Activated gamma-delta T cell treated with anti-CD3 and anti-CD28 coated beads, Interleukin-2, amount 50 U/mL, for 16 hours (primary cell): ENCODE results near the gene ZBTB45.

Source experiments
- DNase-seq: peaks from one replicate; pipeline ENCODE4 v3.0.0-alpha.2; 2020; ENCODE audit warnings: low read depth

ZBTB45 gene

DNA sequence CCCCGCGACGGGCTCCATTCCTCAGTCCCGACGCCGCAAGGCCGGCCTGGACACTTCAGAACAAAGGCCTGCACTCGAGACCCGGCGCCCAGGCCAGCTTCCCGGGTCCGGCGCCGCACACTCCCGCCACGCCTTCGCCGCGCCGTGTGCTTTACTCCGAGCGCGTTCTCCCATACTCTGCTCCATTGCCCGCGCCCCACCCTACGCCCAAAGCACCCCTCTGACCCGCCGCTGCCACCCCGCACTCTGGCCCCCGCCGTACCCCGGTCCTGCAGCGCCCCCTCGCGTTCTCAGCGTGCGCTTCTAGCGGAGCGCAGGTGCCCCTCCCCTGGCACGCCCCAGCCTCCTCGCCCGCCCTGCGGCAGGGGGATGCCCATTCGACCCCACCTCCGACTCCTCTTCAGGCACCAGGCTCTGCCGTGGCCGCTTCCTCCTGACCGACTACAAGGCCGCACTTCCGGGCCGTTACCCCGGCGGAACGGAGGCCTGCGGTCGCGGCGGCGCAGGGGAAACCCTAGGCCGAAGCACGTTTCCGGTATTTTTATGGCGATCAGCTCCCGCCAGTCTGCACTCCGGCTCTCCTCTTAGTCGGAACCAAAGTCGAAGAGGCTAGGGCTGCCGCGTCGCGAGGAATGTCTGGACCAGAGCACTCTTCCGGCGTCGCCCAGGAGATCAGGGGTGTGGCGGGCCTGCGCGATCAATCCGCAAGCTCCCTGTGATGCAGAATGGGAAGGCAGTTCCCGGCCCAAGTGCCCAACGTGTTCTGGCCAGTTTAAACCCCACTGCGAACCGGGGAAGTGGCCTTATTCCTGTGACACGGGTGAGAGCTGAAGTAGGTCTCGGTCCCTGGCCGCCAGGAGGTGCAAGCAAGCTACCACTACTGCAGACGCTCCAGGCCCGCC, at the start of gene ZBTB45:
Gene ZBTB45, minus strand, starts transcription at position 456 of the 902 bp plus-strand sequence. CDS start 2,137 bp downstream, outside the sequence.
- peak; percentile 82 for DNase-seq

DNA sequence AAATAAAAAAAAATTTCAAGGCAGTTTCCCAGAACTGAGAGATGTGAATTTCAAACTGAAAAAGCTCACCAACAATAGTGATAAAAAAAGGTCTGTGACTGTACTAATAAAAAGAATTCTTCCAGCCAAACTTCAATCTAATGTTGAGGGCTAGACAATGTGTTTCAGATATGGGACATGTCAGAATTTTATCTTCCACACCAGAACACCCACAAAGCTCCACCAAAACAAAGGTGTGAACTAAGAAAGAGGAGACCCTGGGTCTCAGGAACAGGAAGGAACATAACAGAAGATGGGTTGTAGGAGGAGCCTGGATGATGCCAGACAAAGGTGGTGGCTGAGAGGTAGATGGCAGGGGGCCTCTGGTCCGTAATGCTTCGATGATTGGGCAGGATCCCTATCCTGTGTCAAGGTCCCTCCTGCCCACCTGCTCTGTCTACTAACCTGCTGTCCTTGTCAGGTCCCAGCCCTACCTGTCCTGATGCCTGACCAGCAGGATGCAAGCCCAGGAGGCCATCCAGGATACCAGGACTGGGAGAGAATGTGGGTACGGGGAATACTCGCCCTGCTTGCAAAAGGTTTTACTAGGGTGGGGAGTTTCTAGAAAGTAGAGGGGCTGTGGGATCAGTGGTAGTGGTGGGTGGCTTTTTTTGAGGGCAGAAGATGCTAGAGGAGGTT, 49.0 kb upstream of the ZBTB45 start:
- no peak for DNase-seq

DNA sequence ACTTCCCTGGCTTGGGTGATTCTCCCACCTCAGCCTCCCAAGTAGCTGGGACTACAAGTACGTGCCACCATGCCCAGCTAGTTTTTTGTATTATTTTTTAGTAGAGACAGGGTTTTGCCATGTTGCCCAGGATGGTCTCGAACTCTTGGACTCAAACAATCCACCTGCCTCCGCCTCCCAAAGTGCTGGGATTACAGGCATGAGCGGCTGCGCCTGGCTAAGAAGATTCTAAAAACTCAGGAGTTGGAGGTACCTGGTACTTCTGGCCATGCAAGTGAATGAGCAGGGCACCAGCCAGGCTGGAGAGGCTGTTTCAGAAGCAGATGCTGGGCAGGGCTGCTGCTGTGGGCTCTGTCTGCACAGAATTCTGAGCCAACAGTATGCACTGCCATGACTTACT, 47.4 kb upstream of the ZBTB45 start:
- no peak for DNase-seq

DNA sequence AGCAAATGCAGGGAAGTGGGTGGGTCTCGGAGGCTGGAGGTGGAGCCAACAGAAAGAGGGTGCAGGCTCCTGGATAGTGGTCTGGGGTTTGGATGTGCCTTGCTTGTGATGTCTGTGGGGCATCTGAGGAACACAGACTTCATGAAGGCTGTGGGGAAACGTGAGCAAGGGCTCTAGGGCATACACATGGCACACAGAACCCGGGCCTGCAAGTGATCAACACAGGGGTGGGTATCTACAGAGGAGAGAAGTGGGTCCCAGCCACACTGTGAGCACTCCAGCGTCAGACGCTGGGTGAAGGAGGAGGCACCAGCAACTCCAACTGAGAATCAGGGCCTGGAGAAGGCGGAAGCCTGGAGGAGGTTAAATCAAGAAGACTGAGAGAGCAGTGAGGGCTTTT, 44.2 kb upstream of the ZBTB45 start:
- DNase-seq: no peak

DNA sequence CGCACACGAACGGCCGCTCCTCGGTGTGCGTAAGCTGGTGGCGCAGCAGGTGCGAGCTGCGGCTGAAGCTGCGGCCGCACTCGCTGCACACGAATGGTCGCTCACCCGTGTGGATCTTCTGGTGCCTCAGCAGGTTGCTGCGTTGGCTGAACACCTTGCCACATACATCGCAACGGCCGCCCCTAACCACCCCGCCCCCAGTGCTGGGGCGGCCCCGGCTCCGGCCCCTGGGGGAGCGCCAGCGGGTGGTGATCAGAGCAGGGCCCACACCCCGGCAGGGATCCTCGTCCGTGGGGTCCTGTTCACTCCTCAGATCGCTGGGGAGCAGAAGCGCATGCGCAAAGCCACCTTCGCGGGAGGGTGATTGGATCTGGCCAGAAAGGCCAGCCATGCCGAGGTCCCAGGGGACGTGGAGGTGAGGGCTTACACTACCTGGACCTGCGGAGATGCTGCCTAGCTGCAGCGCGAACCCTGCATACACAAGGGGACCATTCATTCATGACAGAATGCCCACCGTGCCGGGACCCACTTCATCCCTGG, 43.5 kb upstream of the ZBTB45 start:
- no peak for DNase-seq

DNA sequence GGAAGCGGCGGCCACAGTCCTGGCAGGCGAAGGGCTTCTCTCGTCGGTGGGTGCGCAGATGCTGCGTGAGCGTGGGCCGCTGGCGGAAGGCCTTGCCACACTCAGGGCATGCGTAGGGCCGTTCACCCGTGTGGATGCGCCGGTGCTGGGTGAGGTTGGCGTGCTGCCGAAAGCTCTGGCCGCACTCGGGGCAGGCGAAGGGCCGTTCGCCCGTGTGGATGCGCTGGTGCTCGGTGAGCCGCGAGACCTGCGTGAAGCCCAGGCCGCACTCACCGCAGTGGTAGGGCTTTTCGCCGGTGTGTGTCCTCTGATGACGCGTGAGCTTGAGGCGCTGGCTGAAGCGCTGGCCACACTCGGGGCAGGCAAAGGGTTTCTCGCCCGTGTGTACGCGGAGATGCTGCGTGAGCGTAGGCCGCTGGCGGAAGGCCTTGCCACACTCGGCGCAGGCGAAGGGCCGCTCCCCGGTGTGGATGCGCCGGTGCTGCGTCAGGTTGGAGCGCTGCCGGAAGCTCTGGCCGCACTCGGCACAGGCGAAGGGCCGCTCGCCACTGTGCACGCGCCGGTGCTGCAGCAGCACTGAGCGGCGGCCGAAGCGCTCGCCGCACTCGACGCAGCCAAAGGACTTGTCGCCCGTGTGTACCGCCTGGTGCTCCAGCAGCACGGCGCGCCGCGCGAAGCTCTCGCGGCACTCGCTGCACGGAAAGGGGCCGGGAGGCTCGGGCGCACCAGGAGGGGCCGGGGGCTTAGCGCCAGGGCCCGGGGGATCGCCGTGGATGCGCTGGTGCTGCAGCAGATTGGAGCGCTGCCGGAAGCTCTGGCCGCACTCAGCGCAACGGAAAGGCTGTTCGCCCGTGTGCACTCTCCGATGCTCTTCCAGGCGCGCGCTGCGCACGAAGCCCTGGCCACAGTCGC, 42.8 kb upstream of the ZBTB45 start:
- no peak for DNase-seq

DNA sequence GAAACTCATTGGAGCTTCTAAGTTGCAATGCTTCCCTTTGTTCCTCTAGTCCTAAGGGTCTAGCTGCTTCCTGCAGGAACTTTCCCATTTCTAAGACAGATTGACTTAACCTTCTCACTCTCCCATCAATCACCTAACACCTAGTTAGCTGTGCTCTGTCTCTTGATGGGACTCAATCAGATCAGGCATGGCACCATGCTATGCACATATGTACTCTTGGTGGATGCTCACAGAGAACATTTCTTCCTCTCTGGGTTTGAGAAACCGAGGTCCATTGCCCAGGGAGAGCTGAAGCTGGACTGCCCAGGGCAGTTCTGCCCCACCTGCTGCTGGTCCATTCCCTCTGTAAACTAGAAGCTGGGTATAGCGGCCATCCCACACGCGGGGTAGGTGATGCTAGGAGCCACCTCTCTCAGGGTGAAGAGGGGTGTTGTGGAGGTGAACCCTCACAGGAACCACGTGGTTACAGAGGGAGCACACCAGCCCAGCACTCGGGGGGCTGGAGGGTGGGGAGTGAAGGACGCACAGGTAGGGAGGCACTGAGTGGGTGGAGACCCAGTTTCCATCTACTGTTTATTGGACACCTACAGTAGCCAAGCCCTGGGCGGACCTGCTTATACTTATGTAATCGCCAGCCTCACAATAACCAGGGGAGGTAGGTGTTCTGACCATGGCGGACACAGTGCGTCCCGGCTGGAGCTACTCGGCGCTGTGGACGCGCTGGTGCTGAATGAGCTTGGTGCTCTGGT, 41.9 kb upstream of the ZBTB45 start:
- DNase-seq: no peak

DNA sequence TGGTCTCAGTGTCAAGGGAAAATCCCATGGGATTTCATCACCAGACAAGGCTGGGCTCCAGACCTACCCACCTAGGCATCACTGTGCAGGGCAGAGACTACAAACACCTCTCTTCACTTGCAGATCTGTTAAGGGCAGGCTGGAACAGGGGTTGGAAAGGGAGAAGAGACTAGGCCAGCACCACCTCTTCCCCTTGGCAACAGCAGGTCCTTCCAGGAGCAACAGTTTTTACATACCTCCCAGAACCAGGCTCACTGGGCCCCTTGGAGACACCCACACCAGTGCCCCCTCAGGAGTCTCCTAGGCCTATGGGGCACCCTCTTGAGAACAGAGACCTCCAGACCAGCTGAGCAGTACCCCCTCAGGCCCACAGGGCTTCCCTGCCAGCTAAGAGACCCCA, 41.3 kb upstream of the ZBTB45 start:
- no peak for DNase-seq

DNA sequence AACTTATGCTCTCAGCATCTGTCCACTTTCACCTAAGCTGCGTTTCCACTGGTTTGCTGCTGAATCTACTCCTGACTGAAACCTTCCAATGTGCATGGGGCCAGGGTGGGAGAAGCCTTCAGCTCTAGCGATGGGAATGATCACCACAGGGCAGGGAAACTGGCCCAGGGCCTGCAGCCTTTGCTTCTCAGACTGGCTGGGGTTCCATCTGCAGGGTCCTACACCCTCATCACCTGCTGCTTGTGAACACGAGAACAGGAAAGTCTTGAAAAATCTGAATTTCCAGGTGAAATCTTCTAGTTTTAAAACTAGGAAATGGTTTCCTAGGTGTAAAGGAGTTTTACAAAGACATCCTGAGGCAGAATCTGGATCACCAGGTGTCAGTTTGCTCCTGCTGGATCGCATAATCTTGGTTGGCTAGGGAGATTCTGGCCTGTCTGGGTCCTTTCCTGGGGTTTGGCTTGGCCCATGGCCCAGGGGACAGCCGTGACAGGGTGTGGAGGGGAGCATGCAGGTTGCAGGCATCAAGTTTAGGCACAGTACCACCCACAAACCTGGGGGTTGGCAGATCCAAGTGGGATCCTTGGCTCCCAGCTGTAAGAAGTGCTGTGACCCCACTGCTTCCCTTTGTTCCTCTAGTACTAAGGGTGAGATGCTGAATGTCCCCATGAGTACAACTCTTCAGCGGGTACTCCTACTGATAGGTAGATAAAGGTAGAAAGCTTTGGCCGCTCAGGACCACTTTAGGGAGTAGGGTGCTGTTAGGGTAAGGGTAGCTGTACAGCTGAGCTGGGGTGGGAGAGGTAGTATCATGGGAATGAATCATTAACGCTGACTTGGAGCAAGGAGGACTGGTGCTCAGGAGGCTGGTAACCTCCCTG, 40.6 kb upstream of the ZBTB45 start:
- DNase-seq: no peak

DNA sequence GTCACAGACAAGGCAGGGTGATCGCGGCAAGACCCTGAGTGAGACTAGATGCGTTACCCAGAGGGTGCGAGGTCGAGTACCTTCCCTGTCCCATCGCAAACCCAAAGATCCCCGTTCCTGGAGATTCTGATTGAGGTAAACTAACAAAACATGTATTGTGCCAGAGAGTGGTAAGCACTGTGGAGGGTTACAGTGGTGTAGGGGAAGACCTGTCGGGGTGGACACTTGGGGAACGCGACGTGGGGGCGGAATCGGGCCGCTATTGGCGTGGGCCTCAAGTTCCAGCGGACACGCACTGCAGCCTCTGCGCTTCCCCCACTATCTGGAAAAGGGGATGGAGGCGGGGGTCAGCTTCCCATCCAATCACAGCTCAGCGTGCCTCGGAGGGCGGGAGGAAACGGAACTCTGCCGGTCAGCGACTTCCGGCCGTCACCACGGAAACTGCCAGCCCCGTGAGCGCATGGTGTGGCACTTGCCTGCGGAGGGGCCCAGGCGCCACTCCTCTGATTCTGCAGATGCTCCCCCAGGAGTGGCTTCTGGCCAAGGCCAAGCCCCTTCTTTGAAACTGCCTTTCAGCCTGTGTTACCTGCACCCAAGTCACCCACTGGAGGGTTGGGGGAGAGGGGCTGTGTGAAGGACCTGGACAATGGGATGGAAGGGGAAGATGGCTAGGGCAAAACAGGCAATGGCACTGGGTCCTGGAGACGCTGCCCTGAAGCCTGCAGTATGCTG, 39.8 kb upstream of the ZBTB45 start:
- peak; percentile 44 for DNase-seq

DNA sequence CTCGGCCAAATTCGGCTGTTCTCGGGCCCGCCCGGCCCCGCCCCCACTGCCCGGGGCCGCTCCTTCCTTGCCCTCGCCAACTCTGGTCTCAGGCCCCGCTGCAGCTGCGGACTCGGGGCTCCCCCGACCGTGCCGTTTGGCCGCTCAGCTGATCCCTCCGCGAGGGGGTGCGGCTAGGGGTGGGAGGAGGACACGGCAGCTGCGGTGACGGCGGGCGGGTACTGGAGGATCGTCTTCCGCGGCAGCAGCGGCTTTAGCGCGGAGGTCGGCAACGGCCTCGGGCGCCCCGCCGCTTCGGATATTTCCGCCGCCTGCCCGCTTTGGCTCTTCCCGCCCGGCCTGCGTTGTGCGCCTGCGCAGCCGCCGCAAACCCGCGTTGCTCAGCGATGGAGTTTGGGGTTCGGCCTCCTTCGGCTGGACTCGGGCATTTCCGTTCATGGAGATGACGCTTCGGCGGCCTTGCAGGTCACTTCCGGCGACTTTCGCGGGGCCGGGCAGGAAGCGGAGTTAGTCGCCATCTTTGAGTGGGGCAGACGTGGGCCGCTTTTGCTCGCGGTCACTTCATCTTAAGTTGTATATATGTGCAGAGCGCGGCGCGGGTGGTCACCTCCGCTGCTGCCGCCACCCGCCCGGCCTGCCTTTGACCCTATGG, 39.1 kb upstream of the ZBTB45 start:
- peak; percentile 99 for DNase-seq

DNA sequence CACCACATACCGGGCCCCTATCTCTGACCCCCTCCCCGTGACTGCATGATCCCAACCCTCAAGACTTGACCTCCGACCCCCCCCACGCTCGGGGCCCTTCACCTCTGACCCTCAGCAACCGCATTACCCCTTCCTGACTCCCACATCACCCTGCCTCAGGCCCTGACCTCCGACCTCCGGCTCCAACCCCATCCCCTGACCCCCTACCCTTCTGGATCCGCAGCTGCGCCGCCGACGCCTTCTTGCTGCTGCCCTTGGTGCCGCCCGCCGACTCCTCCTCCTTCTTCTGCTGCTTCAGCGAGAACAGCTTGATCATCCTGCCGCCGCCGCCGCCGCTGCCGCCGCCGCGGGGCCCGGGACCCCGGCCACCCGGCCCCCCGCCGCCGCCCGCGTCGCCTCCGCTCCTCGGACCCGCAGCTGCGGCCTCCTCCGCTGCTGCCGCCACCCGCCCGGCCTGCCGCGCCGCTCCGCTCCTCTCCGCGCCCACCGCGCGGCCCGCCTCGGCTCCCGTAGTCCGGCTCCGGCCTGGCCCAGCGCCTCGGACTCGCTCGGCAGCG, 38.5 kb upstream of the ZBTB45 start, which contains the start of gene UBE2M:
Gene UBE2M, minus strand, starts transcription at position 546 of the 557 bp plus-strand sequence. Its CDS starts 230 bp downstream, at position 316.
- peak; percentile 37 for DNase-seq

DNA sequence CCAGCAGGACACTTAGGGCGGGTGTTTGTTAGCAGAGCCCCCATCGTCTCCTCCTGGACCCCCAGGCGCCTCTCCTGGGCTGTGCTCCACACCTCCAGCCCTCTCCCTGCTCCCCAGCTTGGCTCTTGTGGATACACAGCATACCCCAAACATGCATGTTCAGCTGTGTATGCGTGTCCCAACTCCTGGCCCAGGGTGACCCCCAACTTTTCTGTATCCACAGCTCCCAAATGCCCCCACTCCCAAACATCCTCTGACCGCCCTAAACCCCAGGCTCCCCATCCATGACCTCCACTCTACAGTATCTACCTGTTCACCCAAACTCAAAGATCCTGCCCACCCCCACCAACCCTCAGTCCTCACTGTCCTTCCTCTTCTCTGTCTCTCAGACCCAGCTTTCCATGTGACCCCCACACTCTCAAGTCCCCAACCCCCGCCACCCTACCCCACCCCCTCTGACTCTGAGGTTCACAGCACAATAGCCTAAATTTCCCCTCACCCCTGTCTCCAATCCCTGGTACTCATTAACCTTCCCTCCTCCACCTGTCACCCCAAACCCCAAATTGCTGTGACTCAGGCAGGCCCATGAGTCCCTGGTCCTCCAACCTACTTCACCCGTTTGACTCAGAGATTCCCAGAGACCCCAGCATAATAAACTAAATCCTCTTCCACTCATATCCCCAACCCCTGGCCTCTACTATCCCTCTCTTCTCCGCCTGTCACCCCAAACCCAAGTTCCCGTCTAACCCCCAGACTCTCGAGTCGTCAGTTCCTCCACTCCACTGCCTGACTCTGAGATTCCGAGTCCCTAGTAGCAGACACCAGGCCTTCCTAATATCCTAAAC, 37.8 kb upstream of the ZBTB45 start:
- DNase-seq: no peak

DNA sequence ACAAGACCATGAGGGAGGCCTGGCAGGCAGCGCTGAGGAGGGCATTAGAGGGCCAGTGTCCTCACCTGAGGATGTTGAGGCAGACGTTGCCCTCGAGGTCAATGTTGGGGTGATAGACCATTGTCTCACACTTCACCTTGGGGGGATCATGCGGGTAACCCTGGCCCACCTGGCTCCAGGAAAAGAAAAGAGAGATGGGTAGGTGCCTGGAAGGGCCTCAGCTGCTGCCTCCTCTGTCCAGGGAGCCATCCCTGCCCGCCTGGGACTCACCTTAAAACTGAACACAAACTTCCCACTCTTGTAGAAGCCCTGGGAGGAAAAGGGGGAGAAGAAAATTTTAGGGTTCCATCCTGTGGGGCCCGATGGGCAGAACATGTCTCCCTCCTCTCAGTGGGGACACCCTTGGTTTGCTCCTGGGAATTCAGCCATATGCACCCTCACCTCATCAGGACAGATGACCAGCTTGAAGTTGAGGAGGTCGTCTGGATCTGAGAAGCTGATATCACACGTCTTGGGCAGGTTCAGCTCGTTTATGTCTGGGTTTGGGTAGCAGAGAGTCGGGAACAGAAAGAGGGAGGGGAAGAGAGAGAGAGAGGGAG, 37.1 kb upstream of the ZBTB45 start:
- DNase-seq: no peak

DNA sequence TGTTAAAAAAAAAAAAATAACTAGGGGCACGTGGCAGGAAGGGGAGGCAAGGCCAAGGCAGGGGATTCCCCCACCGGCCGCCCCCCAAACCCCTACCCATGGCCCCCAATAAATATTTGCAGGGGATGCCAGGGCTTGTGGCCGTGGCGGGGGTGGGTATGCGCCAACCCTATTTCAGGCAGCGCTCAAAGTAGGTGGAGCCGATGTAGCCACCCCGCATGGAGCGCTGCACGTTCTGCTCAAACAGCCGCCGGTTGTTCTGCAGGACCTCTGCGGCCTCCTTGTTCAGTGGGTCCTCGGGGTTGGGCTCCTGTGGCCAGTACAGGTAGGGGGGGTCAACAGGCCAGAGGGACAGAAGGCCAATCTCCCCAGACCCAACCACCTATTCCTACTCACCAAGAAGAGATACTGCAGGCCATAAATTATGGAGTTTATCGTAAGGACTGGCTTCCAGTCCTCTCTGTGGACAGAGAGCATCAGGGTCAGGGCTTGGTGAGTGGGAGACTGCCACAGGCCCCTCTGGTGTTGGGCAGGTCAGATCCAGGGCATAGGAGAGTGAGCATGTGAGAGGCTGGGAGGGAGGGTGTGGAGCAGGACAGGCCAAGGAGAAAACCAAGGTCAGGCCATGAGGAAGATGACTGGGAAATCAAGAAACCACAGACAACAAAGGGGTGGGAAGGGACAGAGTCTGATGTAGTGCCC, 36.5 kb upstream of the ZBTB45 start:
- DNase-seq: no peak

DNA sequence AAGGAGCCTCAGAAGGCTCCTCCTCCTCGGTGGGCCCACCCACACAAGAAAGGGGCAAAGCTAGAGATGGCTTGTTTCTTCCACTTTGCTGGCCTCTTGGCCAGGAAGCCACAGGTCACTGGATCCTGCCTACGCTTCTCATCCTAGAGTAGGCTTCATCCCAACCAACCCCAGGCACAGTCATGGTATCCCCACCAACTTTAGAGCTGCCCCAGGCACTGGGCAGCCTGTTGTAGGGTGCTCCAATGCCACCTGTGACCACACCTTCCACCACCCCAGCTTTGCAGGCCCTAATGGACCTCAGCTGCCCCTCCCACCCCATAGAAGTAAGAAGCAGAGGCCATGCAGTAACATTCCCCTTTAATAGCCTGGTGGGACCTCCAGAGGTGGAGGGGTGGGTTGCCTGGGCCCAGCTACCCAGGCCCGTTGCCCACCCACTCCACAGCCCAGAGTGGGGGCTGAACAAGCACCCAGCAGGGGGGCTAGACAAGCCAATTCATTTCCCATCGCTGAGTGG, 35.8 kb upstream of the ZBTB45 start:
- no peak for DNase-seq
